ENCODE data around the gene TK2.

TK2 gene

DNA sequence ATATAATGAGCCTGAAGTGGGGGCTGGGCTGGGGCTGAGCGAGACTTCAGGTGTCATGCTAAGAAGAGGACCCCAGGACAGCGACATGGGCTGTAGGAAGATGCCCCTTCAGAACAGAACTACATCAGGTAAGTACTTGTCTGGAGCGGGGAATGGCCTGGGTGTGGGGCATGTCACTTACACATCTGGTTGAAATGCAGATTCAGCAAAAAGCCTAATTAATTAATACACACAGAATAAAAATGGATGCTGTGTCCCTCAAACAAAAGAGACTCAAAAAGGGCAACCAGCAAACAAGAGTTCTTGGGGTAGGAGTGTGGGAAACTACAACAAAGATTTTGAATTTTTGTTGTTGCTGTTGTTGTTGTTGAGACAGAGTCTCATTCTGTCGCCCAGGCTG, 41.1 kb upstream of the TK2 start:
- H3K27ac ChIP-seq: no peak overlapping the region
- TF ChIP-seq, protein P1, sequence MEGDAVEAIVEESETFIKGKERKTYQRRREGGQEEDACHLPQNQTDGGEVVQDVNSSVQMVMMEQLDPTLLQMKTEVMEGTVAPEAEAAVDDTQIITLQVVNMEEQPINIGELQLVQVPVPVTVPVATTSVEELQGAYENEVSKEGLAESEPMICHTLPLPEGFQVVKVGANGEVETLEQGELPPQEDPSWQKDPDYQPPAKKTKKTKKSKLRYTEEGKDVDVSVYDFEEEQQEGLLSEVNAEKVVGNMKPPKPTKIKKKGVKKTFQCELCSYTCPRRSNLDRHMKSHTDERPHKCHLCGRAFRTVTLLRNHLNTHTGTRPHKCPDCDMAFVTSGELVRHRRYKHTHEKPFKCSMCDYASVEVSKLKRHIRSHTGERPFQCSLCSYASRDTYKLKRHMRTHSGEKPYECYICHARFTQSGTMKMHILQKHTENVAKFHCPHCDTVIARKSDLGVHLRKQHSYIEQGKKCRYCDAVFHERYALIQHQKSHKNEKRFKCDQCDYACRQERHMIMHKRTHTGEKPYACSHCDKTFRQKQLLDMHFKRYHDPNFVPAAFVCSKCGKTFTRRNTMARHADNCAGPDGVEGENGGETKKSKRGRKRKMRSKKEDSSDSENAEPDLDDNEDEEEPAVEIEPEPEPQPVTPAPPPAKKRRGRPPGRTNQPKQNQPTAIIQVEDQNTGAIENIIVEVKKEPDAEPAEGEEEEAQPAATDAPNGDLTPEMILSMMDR (conservative IDR thresholded peaks at IDR 0.05): no peak

GRCh38 chr16:66590322-66590721, 40.4 kb upstream of the TK2 start:
- TF ChIP-seq, protein P1 (conservative IDR thresholded peaks at IDR 0.05): no peak
- no peak overlapping the region for H3K27ac ChIP-seq

DNA sequence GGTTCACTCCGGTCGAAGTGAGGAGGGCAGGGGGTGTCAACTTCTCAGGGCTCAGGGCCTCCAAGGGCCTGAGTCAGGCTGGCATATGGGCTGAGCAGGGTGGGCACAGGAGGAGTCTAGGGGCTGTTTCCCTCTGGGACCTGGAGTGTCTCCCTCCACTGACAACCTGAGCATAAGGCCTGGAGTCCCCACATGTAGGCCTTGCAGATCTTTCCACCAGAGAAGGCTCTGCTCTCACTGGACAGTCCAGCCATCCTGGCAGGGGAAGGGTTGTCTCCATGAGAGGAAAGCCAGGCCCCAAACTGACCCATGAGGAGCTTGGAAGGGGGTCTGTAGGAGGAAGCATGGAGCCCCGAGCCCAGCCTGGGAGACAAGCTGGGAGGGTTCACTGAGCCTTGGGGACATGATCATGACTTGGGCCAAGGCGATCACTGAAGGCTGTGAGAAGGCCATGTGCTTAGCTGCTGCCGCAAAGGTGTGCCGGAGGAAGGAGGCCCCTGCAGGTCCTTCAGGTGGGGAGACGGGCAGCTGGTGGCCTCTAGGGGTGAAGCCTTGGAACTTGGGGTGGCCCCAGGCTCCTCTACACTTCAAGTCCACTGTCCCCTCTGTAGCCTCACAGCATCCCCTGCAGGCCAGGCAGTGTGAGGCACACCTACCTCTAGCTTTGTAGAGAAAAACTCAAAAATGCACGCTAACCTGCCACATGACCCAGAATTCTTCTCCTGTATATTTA, 39.2 kb upstream of the TK2 start:
- TF ChIP-seq, protein P1 (conservative IDR thresholded peaks at IDR 0.05): peak; percentile 23; the same call in 1 of the 2 replicates
- no peak overlapping the region for H3K27ac ChIP-seq

- TF ChIP-seq, protein P1 (conservative IDR thresholded peaks at IDR 0.05): no peak
- no peak overlapping the region for H3K27ac ChIP-seq
These were observed 38.1 kb upstream of the TK2 start for GRCh38 chr16:66587881-66588600.

DNA sequence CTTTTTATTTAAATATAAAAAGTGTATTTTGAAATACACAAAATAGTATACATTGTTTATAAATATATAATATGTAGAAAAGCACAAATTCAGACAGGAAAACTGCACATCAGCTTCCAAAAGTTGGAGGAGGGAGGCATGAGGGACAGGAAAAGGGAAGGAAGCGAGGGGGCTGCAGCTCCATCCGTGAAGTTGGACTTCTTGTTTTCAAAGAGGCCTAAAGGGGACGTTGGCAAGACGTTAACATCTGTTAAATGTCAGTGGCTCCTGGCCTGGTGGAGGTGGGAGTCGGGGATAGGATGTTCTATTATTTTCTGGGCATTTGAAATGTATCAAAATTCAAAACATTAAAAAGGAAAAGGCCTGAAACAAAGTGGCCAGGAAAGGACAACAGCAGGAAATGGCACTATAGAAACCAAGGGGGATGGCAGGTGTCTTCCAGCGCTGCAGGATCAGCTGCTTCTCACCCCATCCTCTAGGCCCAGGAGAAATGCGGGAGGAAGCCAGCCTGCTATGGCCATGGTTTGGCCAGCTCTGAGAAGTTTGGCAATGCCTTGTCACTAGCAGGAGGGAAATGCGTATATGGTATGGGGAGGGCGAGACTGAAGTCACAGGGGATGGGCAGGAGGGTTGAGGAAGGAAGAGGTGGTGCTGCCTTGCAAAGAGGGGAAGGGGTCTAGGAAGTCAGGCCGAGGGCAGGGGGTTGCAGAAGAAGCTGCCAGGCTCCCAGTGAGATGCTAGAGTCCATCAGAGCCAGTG, 35.7 kb upstream of the TK2 start:
- no peak overlapping the region for H3K27ac ChIP-seq
- TF ChIP-seq, protein P1 (conservative IDR thresholded peaks at IDR 0.05): no peak

- TF ChIP-seq, protein P1 (conservative IDR thresholded peaks at IDR 0.05): no peak
- H3K27ac ChIP-seq: no peak overlapping the region
These were observed 31.5 kb upstream of the TK2 start for GRCh38 chr16:66581246-66581952.

Data from VCaP (cell line).